Coronary artery (tissue), 2 donors: ENCODE results near the gene UNC80.

Experiments used
- DNase-seq: peaks from one replicate; pipeline ENCODE4 v3.0.0-alpha.2; 2017; ENCODE audit warnings: low spot score
- H3K27ac ChIP-seq, 2 donors: fragments of 200-600 bp; sonication (generic); one replicate each; pipeline ENCODE4 v1.5.1; 2016 to 2019
- H3K4me3 ChIP-seq: fragments of 200-600 bp; sonication (generic); 2 replicates; pipeline ENCODE4 v1.5.1; 2016; ENCODE audit warnings: mild to moderate bottlenecking, moderate library complexity
- TF ChIP-seq, protein P1 (sequence below): fragments of 200-600 bp; sonication (generic); IDR thresholded peaks from one replicate; pipeline ENCODE4 v1.5.1; 2019; ENCODE audit warnings: antibody characterized with exemption

Gene UNC80

GRCh38 chr2:209905691-209906090, 134.1 kb downstream of the UNC80 start:
- TF ChIP-seq, protein P1, sequence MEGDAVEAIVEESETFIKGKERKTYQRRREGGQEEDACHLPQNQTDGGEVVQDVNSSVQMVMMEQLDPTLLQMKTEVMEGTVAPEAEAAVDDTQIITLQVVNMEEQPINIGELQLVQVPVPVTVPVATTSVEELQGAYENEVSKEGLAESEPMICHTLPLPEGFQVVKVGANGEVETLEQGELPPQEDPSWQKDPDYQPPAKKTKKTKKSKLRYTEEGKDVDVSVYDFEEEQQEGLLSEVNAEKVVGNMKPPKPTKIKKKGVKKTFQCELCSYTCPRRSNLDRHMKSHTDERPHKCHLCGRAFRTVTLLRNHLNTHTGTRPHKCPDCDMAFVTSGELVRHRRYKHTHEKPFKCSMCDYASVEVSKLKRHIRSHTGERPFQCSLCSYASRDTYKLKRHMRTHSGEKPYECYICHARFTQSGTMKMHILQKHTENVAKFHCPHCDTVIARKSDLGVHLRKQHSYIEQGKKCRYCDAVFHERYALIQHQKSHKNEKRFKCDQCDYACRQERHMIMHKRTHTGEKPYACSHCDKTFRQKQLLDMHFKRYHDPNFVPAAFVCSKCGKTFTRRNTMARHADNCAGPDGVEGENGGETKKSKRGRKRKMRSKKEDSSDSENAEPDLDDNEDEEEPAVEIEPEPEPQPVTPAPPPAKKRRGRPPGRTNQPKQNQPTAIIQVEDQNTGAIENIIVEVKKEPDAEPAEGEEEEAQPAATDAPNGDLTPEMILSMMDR: no peak
- H3K27ac ChIP-seq: no peak overlapping the region
- H3K4me3 ChIP-seq: no peak overlapping the region
- DNase-seq: no peak

GRCh38 chr2:209907746-209908145, 136.1 kb downstream of the UNC80 start:
- H3K27ac ChIP-seq: no peak overlapping the region
- DNase-seq: no peak
- no peak overlapping the region for H3K4me3 ChIP-seq
- TF ChIP-seq, protein P1: no peak

GRCh38 chr2:209908511-209908910, 136.9 kb downstream of the UNC80 start:
- Histone ChIP-seq H3K4me3 (no peak overlapping the region), H3K27ac (no peak overlapping the region)
- no peak for DNase-seq
- TF ChIP-seq, protein P1: no peak

GRCh38 chr2:209911486-209911885, 139.9 kb downstream of the UNC80 start:
- Histone ChIP-seq H3K27ac (no peak overlapping the region), H3K4me3 (no peak overlapping the region)
- DNase-seq: no peak
- TF ChIP-seq, protein P1: no peak

GRCh38 chr2:209913786-209914345, 142.2 kb downstream of the UNC80 start:
- H3K27ac ChIP-seq: no peak overlapping the region
- no peak for DNase-seq
- no peak overlapping the region for H3K4me3 ChIP-seq
- TF ChIP-seq, protein P1: no peak

- TF ChIP-seq, protein P1: no peak
- DNase-seq: no peak
- Histone ChIP-seq H3K27ac (no peak overlapping the region), H3K4me3 (no peak overlapping the region)
These were observed 145.6 kb downstream of the UNC80 start for GRCh38 chr2:209917154-209917771.

DNA sequence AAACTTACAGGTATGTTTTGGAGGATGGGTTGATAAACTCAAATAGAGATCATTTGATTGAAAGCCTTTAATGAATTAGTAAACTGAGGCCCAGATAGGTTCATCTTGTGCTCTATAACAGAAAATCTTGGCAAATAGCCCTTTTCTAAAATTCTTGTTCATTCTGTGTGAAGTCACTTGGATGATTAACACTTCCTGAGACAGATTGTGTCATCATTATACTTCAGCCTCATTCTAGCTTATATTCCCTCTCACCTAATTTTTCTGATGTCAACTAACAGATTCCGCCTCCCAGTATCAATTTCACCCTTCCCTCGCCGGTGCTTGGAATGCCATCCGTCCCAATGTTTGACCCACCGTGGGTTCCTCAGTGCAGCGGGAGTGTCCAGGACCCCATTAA, 146.6 kb downstream of the UNC80 start:
- Histone ChIP-seq H3K27ac (no peak overlapping the region), H3K4me3 (no peak overlapping the region)
- TF ChIP-seq, protein P1: no peak
- DNase-seq: no peak
